Measurements from ENCODE around the gene NACC2.

Gene NACC2

GRCh38 chr9:136093346-136093986 is 1.6 kb downstream of the NACC2 start:
- DNase-seq (ENCODE audit: low read depth in 1 of 2, low spot score in 1 of 2): no peak

GRCh38 chr9:136092741-136093140 is 2.3 kb downstream of the NACC2 start:
- no peak for DNase-seq (ENCODE audit: low read depth in 1 of 2, low spot score in 1 of 2)

GRCh38 chr9:136092353-136092650 is 2.8 kb downstream of the NACC2 start:
- DNase-seq (ENCODE audit: low read depth in 1 of 2, low spot score in 1 of 2): no peak

- no peak for DNase-seq (ENCODE audit: low read depth in 1 of 2, low spot score in 1 of 2)
These were observed 3.3 kb downstream of the NACC2 start for GRCh38 chr9:136091582-136092352.

GRCh38 chr9:136090768-136091581 is 4.1 kb downstream of the NACC2 start:
- no peak for DNase-seq (ENCODE audit: low read depth in 1 of 2, low spot score in 1 of 2)

- no peak for DNase-seq (ENCODE audit: low read depth in 1 of 2, low spot score in 1 of 2)
These were observed 4.9 kb downstream of the NACC2 start for GRCh38 chr9:136090056-136090735.

- no peak for DNase-seq (ENCODE audit: low read depth in 1 of 2, low spot score in 1 of 2)
These were observed 5.4 kb downstream of the NACC2 start for GRCh38 chr9:136089697-136090045.

- no peak for DNase-seq (ENCODE audit: low read depth in 1 of 2, low spot score in 1 of 2)
These were observed 6.0 kb downstream of the NACC2 start for GRCh38 chr9:136088939-136089696.

- DNase-seq (ENCODE audit: low read depth in 1 of 2, low spot score in 1 of 2): no peak
These were observed 6.6 kb downstream of the NACC2 start for GRCh38 chr9:136088481-136088938.

- DNase-seq (ENCODE audit: low read depth in 1 of 2, low spot score in 1 of 2): no peak
These were observed 7.2 kb downstream of the NACC2 start for GRCh38 chr9:136087741-136088480.

- no peak for DNase-seq (ENCODE audit: low read depth in 1 of 2, low spot score in 1 of 2)
These were observed 7.9 kb downstream of the NACC2 start for GRCh38 chr9:136086951-136087740.

- no peak for DNase-seq (ENCODE audit: low read depth in 1 of 2, low spot score in 1 of 2)
These were observed 8.7 kb downstream of the NACC2 start for GRCh38 chr9:136086213-136086881.

GRCh38 chr9:136085815-136086212 is 9.3 kb downstream of the NACC2 start:
- DNase-seq (ENCODE audit: low read depth in 1 of 2, low spot score in 1 of 2): no peak

GRCh38 chr9:136084063-136084944 is 10.8 kb downstream of the NACC2 start:
- no peak for DNase-seq (ENCODE audit: low read depth in 1 of 2, low spot score in 1 of 2)

GRCh38 chr9:136083558-136084062 is 11.5 kb downstream of the NACC2 start:
- no peak for DNase-seq (ENCODE audit: low read depth in 1 of 2, low spot score in 1 of 2)

- DNase-seq (ENCODE audit: low read depth in 1 of 2, low spot score in 1 of 2): no peak
These were observed 12.4 kb downstream of the NACC2 start for GRCh38 chr9:136082496-136083361.

Measured in stimulated activated CD4-positive, alpha-beta T cell treated with anti-CD3 and anti-CD28 coated beads, Interleukin-15, amount 100 ng/mL, for 1 hour (primary cell).